Measurements from ENCODE around the gene EVC2.

DNA sequence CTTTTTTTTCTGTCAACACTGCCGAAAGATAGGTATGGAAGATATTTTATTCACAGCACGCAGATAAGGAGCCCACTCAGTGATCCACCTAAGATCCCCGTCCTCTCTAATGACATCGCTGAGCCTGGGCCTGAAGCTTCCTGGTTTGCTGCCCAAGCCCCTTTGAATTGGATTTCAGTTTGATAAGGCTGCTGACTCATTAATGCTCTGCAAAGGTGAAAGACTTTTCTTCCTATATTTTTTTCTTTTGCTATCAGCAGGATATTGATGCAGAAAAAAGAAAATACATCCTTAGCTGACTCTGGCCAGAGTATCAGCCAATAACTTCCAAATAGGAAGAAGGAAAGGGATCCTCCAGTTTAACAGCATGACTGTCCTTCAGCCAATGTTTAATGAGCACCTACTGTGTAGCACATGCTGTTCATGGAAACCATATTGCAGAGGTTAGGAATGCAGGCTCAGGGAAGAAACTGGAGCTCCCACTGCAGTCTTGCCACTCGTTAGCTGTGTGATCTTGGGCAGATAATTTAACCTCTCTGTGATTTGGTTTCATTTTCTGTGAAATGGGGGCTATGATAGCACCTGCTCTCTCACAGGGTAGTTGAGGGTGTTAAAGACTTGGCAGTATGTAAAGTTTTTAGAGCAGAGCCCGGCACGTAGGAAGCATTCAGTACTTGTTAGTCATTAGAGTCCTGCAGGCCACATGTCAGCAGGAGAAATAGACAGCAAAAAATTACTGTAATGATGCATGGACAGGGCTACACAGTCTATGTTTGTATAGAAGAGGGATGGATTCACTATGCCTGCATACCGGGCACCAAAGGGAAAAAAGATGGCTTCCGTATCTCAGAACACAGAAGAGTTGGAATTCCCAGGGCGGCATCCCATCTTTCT lies 41.9 kb upstream of the EVC2 start:
- TF ChIP-seq, protein P1, sequence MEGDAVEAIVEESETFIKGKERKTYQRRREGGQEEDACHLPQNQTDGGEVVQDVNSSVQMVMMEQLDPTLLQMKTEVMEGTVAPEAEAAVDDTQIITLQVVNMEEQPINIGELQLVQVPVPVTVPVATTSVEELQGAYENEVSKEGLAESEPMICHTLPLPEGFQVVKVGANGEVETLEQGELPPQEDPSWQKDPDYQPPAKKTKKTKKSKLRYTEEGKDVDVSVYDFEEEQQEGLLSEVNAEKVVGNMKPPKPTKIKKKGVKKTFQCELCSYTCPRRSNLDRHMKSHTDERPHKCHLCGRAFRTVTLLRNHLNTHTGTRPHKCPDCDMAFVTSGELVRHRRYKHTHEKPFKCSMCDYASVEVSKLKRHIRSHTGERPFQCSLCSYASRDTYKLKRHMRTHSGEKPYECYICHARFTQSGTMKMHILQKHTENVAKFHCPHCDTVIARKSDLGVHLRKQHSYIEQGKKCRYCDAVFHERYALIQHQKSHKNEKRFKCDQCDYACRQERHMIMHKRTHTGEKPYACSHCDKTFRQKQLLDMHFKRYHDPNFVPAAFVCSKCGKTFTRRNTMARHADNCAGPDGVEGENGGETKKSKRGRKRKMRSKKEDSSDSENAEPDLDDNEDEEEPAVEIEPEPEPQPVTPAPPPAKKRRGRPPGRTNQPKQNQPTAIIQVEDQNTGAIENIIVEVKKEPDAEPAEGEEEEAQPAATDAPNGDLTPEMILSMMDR (conservative IDR thresholded peaks at IDR 0.05; ENCODE audit: low read length): no peak
- TF ChIP-seq EZH2phosphoT487 (IDR thresholded peaks at IDR 0.05; ENCODE audit: borderline replicate concordance, low read depth, low read length): no peak
